Measurements from ENCODE around the gene CRY1. TPM values are rescaled to one million over a fixed set of nuclear protein-coding genes. Genes with fewer than 3 reads are reported as not detected.

Gene CRY1
- total RNA-seq, 4 donors from 2014 or later, result 7.8 to 39.1 (median 10.1) TPM

DNA sequence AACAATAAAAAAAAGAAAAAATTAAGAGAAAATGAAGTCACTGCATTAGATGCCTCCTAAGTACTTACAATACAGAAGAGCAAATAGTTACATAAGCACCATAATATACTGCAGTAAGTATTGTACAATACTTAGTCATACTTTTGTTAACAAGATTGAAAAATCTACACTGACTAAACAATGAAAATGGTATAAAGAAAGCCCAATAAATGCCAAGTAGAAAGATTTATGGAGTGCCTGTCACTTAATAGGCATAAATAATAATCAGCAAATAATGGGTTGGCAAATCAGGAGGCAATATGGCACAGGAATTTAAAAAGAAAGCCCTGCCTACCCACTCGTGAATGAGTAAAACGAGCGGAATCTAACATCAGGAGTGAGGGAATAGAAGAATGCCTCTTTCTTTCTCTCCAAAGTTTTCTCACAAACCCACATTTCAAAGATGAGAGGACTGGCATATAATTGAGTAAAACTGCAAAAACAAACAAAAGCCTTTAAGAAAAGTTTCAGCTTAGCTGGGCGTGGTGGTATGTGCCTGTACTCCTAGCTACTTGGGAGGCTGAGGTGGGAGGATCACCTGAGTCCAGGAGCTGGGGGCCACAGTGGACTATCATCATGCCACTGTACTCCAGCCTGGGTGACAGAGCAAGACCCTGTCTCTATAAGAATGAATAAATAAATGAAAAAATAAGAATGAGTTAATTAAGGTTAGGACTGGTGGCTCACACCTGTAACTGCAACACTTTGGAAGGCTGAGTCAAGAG, 36.1 kb downstream of the CRY1 start:
- no peak for TF ChIP-seq POLR2A (IDR thresholded peaks at IDR 0.05)
- TF ChIP-seq, protein P1, sequence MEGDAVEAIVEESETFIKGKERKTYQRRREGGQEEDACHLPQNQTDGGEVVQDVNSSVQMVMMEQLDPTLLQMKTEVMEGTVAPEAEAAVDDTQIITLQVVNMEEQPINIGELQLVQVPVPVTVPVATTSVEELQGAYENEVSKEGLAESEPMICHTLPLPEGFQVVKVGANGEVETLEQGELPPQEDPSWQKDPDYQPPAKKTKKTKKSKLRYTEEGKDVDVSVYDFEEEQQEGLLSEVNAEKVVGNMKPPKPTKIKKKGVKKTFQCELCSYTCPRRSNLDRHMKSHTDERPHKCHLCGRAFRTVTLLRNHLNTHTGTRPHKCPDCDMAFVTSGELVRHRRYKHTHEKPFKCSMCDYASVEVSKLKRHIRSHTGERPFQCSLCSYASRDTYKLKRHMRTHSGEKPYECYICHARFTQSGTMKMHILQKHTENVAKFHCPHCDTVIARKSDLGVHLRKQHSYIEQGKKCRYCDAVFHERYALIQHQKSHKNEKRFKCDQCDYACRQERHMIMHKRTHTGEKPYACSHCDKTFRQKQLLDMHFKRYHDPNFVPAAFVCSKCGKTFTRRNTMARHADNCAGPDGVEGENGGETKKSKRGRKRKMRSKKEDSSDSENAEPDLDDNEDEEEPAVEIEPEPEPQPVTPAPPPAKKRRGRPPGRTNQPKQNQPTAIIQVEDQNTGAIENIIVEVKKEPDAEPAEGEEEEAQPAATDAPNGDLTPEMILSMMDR (IDR thresholded peaks at IDR 0.05), result no peak
- intact Hi-C loops (cut with DNase I; ENCODE audit: low total_unique reads), result no loop called here
- no peak for DNase-seq (ENCODE audit: low spot score in 2 of 2)
- no peak overlapping the region for H3K4me3 ChIP-seq (ENCODE audit: low read depth, poor library complexity, severe bottlenecking)
- 54 to 58% methylated on average over 4 of the region's 4 CpGs for WGBS, 2 donors

DNA sequence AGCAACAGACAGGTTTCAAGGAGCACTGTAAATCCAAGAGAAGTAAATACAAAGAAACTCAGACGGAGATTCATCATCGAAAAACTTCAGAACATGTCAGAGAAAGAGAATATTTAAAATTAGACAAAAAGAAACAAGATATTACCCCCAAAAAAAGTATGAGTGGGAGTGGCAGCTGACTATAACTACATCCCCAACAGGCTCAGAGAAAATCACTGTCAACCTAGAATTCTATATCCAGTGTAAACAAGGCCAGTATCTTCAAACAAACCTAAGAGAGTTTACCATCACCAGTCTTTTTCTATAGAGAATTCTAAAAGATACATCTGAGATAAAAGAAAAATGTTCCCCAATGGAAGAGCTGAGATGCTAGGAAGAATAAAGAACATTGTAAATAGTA, 39.6 kb downstream of the CRY1 start:
- intact Hi-C loops (cut with DNase I; ENCODE audit: low total_unique reads), result loop anchor here (2.0 kb wide), 1 partner anchor 13 kb away; no protein-coding TSS in a partner anchor
- no peak overlapping the region for H3K4me3 ChIP-seq (ENCODE audit: low read depth, poor library complexity, severe bottlenecking)
- no peak for DNase-seq (ENCODE audit: low spot score in 2 of 2)
- TF ChIP-seq POLR2A (IDR thresholded peaks at IDR 0.05), result no peak
- TF ChIP-seq, protein P1 (IDR thresholded peaks at IDR 0.05), result no peak
- WGBS, 2 donors, result 95% methylated on average over 2 of the region's 2 CpGs

DNA sequence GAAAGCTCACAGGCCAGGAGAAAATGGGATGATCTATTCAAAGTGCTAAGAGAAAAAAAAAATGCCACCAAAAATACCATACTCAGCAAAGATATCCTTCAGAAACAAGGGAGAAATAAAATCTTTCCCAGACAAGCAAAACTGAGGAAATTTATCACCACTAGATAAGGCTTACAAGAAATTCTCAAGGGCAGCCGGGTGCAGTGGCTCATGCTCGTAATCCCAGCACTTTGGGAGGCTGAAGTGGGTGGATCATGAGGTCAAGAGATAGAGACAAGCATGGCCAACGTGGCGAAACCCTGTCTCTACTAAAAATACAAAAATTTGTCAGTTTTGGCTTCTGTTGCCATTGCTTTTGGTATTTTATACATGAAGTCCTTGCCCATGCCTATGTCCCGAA, 48.2 kb downstream of the CRY1 start:
- 94% methylated on average over 5 of the region's 5 CpGs for WGBS, 2 donors
- TF ChIP-seq POLR2A (IDR thresholded peaks at IDR 0.05), result no peak
- TF ChIP-seq, protein P1 (IDR thresholded peaks at IDR 0.05), result no peak
- intact Hi-C loops (cut with DNase I; ENCODE audit: low total_unique reads), result no loop called here
- no peak for DNase-seq (ENCODE audit: low spot score in 2 of 2)
- no peak overlapping the region for H3K4me3 ChIP-seq (ENCODE audit: low read depth, poor library complexity, severe bottlenecking)

DNA sequence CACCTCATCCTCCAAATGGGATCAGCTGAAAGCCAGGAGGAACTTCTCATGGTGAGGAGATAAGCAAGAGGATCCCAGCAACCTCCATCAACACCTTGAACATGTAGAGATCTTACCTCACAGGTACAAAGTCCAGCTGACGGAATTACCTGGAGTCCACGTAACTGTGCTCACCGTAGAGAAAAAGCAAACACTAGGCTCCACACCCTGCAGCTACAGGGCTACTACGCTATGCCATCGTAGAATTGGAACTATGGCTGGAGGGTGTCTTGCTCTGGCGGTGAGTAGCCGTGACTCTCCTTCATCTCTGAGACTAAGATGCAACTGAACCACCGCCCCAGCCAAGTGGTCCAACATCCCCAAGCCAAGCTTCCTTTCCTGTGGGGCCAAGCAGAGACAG, 50.5 kb downstream of the CRY1 start:
- no peak for DNase-seq (ENCODE audit: low spot score in 2 of 2)
- no peak overlapping the region for H3K4me3 ChIP-seq (ENCODE audit: low read depth, poor library complexity, severe bottlenecking)
- intact Hi-C loops (cut with DNase I; ENCODE audit: low total_unique reads), result no loop called here
- TF ChIP-seq, protein P1 (IDR thresholded peaks at IDR 0.05), result no peak
- no peak for TF ChIP-seq POLR2A (IDR thresholded peaks at IDR 0.05)
- 83 to 86% methylated on average over 8 of the region's 8 CpGs for WGBS, 2 donors

DNA sequence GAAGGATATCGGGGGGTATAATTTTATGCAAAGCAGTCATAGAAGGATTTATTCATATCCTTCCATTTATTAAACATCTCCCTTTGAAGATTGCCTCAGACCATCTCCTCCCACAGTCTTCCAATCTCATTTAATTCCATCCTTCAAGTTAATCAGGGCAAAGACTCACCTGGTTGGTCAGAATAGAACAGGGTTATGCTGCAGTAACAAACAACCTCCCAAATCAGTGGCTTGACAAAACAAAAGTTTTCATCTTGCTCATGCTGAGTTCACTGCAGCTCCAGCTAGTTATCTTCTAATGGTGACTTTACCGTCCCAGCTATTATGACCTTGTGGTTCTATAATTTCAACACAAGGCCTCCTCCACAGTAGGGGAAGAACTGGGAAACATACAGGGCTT, 57.6 kb downstream of the CRY1 start:
- DNase-seq (ENCODE audit: low spot score in 2 of 2), result no peak
- intact Hi-C loops (cut with DNase I; ENCODE audit: low total_unique reads), result no loop called here
- WGBS, 2 donors, result 96 to 97% methylated on average over 2 of the region's 2 CpGs
- TF ChIP-seq, protein P1 (IDR thresholded peaks at IDR 0.05), result no peak
- no peak for TF ChIP-seq POLR2A (IDR thresholded peaks at IDR 0.05)
- H3K4me3 ChIP-seq (ENCODE audit: low read depth, poor library complexity, severe bottlenecking), result no peak overlapping the region
